Hematopoietic multipotent progenitor cell (in vitro differentiated cells): ENCODE results near the gene TCF4. TPM values are rescaled to one million over a fixed set of nuclear protein-coding genes. Genes with fewer than 3 reads are reported as not detected.

ENCODE experiments used
- small RNA-seq: library from RNA; depleted of rRNA; stranded (forward); fragments of <200 nt; gene quantifications from one replicate; pipeline ENCODE3, GENCODE V24; 2012
- total RNA-seq: library from RNA; depleted of rRNA; stranded (reverse); fragments of >200 nt; gene quantifications from one replicate; pipeline ENCODE4 v1.2.3, GENCODE V29; 2012

The TCF4 gene
- total RNA-seq, 1 donor: 127 TPM

Small RNA genes within 50 kb of the gene (small RNA-seq; reads per million reads assigned to genes)
- not detected for gene MIR4529
